A673 (cell line): ENCODE data around the gene PROK2. TPM values are rescaled to one million over a fixed set of nuclear protein-coding genes. Genes with fewer than 3 reads are reported as not detected.

Source experiments
- BruUV-seq: library from RNA; stranded (reverse); fragments of 400-500 nt; replicated peaks from 2 replicates; lab custom pipeline; 2021; lab: Mats Ljungman, UMichigan
- CTCF ChIA-PET: fragments of 300-600 bp; sonication (Branson Sonifier 250); formaldehyde crosslinking; loops from one replicate; lab custom pipeline; 2022; ENCODE audit warnings: antibody characterized with exemption; lab: Charles Lee
- POLR2A ChIA-PET: fragments of 300-600 bp; sonication (Branson Sonifier 250); formaldehyde crosslinking; loops from one replicate; lab custom pipeline; 2022; ENCODE audit warnings: antibody characterized with exemption; ENCODE audit not compliant: low non-redundant PET; lab: Charles Lee
- DNase-seq: peaks from one replicate; pipeline ENCODE4 v3.0.0-alpha.2; 2015; ENCODE audit warnings: low spot score
- H3K27ac ChIP-seq: fragments of 200-600 bp; sonication (generic); 2 replicates; pipeline ENCODE4 v1.5.1; 2016; ENCODE audit warnings: mixed run types, low read depth, mild to moderate bottlenecking, mixed read lengths, antibody characterized with exemption, low read length; ENCODE audit not compliant: poor library complexity, severe bottlenecking
- H3K27me3 ChIP-seq: fragments of 200-600 bp; sonication (generic); replicated peaks from 2 replicates; pipeline ENCODE4 v1.6.1; 2017; ENCODE audit warnings: mixed run types, low read depth, mild to moderate bottlenecking, mixed read lengths, antibody characterized with exemption, low read length; ENCODE audit not compliant: insufficient read depth, poor library complexity
- H3K36me3 ChIP-seq: fragments of 200-600 bp; sonication (generic); 2 replicates; pipeline ENCODE4 v1.6.1; 2016; ENCODE audit warnings: mixed run types, mild to moderate bottlenecking, mixed read lengths, antibody characterized with exemption, low read length; ENCODE audit not compliant: insufficient read depth, poor library complexity, severe bottlenecking
- H3K4me1 ChIP-seq: fragments of 200-600 bp; sonication (generic); 2 replicates; pipeline ENCODE4 v1.6.1; 2017; ENCODE audit warnings: mixed run types, mild to moderate bottlenecking, mixed read lengths, antibody characterized with exemption, low read length; ENCODE audit not compliant: insufficient read depth, poor library complexity, severe bottlenecking
- H3K4me3 ChIP-seq: fragments of 200-600 bp; sonication (generic); 2 replicates; pipeline ENCODE4 v1.5.1; 2016; ENCODE audit warnings: low read depth, mixed run types, mild to moderate bottlenecking, mixed read lengths, low read length; ENCODE audit not compliant: poor library complexity, severe bottlenecking
- H3K9me3 ChIP-seq: fragments of 200-600 bp; sonication (generic); 2 replicates; pipeline ENCODE4 v1.6.1; 2016; ENCODE audit warnings: mixed run types, low read depth, mild to moderate bottlenecking, mixed read lengths, antibody characterized with exemption, low read length; ENCODE audit not compliant: poor library complexity, severe bottlenecking
- EZH2 ChIP-seq: fragments of 200-600 bp; sonication (generic); IDR thresholded peaks from 2 replicates; pipeline ENCODE4 v1.6.1; 2017; ENCODE audit warnings: borderline replicate concordance, low read depth, mild to moderate bottlenecking, mixed read lengths, antibody characterized with exemption, low read length; ENCODE audit not compliant: poor library complexity, severe bottlenecking
- intact Hi-C: fragments of 100-400 bp; cut with micrococcal nuclease; formaldehyde crosslinking; loops from one replicate; pipeline ENCODE4 v1.10.0; 2022; ENCODE audit not compliant: unreplicated experiment
- total RNA-seq: library from RNA; stranded (reverse); gene quantifications from 2 replicates; pipeline ENCODE4 v1.2.3, GENCODE V29; 2021
- TF ChIP-seq, protein P1 (sequence below): fragments of 300-800, 200-600 bp; sonication (generic); conservative IDR thresholded peaks from 2 replicates; pipeline ENCODE4 v1.5.1; 2017; ENCODE audit warnings: low read depth, mild to moderate bottlenecking, antibody characterized with exemption, low read length, moderate library complexity, mixed read lengths

PROK2 gene
- total RNA-seq, 1 experiment from 2014 or later = 1.6 TPM

DNA sequence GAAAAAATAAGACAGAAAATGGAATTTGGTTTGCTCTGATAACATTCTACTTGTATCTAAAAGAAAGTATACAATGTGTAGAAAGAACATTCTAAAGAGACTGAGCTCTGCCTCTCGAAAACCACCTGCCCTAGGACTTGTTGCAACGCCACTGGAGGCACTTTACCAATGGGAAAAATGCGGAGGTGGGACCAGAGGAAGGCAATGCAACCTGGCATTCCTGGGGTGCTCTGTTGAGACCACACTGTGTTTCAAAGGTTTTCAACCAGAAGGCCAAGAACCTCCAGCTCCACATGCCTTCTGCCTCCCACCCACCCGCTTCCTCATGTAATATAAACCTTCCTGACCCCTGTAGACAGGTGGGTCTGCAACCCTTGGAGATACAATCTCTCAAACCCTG, 4.5 kb downstream of the PROK2 start:
- no peak for DNase-seq
- no peak overlapping the region for H3K4me3 ChIP-seq
- intact Hi-C loops = no loop called here
- H3K27me3 ChIP-seq = peaks cover 22% of the 10 kb centered on the region
- H3K4me1 ChIP-seq = peaks cover 10% of the 10 kb centered on the region
- H3K9me3 ChIP-seq = no peaks in the 10 kb centered on the region
- no peaks in the 10 kb centered on the region for H3K36me3 ChIP-seq
- H3K27ac ChIP-seq = no peak overlapping the region
- no TSS peak for BruUV-seq
- ChIA-PET CTCF (no interaction called here), POLR2A (no interaction called here)
- no peak for TF ChIP-seq EZH2
- TF ChIP-seq, protein P1, sequence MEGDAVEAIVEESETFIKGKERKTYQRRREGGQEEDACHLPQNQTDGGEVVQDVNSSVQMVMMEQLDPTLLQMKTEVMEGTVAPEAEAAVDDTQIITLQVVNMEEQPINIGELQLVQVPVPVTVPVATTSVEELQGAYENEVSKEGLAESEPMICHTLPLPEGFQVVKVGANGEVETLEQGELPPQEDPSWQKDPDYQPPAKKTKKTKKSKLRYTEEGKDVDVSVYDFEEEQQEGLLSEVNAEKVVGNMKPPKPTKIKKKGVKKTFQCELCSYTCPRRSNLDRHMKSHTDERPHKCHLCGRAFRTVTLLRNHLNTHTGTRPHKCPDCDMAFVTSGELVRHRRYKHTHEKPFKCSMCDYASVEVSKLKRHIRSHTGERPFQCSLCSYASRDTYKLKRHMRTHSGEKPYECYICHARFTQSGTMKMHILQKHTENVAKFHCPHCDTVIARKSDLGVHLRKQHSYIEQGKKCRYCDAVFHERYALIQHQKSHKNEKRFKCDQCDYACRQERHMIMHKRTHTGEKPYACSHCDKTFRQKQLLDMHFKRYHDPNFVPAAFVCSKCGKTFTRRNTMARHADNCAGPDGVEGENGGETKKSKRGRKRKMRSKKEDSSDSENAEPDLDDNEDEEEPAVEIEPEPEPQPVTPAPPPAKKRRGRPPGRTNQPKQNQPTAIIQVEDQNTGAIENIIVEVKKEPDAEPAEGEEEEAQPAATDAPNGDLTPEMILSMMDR = no peak

DNA sequence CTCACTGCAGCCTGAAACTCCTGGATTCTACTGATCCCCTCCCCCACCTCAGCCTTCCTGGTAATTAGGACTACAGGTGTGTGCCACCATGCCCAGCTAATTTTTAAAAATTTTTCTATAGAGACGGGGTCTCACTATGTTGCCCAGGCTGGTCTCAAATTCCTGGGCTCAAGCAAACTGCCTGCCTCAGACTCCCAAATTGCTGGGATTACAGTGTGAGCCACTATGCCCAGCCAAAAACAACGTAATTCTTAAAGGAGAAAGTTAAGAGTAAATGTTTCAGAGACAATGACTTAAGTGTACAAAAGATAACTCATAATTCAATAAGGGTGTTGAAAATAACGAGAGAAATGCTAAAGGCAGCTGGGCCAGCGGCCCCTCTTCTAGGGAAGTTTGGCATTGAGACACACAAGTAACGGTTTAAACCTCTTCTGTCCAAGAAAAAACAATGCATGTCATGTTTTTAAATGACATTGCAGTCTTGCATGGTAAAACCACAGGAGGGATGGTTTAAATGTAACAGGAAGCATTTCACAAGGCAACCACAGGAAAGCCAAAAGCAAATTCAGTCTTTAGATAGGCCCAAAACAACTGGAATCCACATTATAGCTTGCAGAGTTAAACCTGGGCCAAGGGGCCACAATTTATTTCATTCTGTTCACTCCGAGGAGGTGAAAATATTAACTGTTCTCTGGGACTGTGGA, 5.1 kb downstream of the PROK2 start:
- CTCF ChIA-PET = no interaction called here
- DNase-seq = peak; percentile 53
- Histone ChIP-seq H3K36me3 (no peaks in the 10 kb centered on the region), H3K4me3 (no peak overlapping the region), H3K4me1 (peaks cover 10% of the 10 kb centered on the region), H3K27me3 (peaks cover 19% of the 10 kb centered on the region), H3K9me3 (no peaks in the 10 kb centered on the region), H3K27ac (peak overlapping the region; percentile 30)
- POLR2A ChIA-PET = interaction anchor here (0.6 kb wide), 1 partner anchor 886 kb away, joined by 3 read pairs; no protein-coding TSS in a partner anchor
- intact Hi-C loops = no loop called here
- TF ChIP-seq EZH2 = no peak
- TF ChIP-seq, protein P1 = no peak
- BruUV-seq = no TSS peak

DNA sequence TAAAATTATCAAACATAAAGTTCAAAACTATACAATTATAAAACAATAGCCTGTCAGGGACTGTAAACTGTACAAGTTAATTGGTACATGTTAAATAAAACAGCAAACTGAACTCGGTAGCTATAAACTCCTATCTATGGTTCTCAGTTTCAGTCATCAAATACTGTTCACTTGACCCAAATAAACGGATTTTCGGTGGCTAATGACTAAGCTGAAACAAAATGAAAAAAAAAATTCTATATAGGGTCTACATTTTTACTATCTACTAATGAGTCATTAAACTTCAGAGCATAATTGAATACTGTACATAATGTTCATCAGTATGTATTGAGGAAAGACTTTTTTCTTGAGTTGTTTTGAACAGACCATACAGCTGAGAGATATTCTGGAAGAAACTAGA, 6.6 kb downstream of the PROK2 start:
- POLR2A ChIA-PET = no interaction called here
- intact Hi-C loops = no loop called here
- Histone ChIP-seq H3K36me3 (no peaks in the 10 kb centered on the region), H3K9me3 (no peaks in the 10 kb centered on the region), H3K27me3 (peaks cover 6% of the 10 kb centered on the region), H3K27ac (no peak overlapping the region), H3K4me3 (no peak overlapping the region), H3K4me1 (peaks cover 9% of the 10 kb centered on the region)
- CTCF ChIA-PET = interaction anchor here (0.6 kb wide), 1 partner anchor 77 kb away, joined by 3 read pairs; no protein-coding TSS in a partner anchor
- no peak for DNase-seq
- TF ChIP-seq, protein P1 = no peak
- no peak for TF ChIP-seq EZH2
- no TSS peak for BruUV-seq
